ENCODE measurements around the gene ZNF319. TPM values are rescaled to one million over a fixed set of nuclear protein-coding genes. Genes with fewer than 3 reads are reported as not detected.

Gene ZNF319
- total and polyA plus RNA-seq, 7 donors: 2.0 to 8.8 (median 6.6) TPM

DNA sequence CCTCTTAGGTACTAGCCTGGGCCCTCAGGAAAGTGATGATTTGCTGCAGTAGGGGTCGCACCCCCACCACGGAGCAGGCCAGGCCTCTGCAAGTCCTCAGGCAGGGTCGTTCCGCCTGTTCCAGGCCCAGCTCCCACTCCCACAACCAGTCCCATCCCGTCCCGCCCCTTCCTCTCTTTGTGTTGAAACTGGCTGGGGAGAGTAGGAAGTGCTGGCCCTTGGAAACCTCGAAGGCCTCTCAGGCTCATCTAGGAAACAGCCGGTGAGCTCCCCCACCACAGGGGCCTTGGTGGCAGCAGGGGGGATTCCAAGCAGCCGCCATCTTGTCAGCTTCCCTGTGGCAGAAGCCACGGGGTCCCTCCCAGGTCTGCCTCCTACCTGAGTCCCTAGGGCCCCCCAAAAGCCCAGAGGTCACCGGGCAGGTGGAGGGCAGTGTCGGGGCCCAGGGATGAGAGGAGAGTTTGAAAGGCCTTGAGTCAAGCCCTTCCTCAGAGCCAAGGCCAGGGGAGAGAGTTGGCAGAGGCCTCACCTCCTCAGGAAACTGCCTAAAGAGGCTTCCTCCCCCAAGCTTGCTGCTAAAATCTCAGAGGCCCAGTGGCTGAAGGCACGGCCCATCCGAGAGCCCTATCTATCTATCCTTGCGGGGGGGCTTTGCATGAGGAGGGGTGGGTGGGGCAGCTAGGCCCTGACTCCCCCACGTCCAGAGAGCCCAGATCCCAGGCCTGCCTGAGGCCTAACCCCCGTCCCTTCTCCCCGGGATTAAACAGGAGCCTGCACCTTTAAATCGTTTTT, 47.3 kb upstream of the ZNF319 start:
- ATAC-seq: peak in 2 of 4 donors; percentile 8 to 21
- peaks cover 4% of the 10 kb centered on the region for H3K4me1 ChIP-seq
- intact Hi-C loops (cut with DNase I): no loop called here

DNA sequence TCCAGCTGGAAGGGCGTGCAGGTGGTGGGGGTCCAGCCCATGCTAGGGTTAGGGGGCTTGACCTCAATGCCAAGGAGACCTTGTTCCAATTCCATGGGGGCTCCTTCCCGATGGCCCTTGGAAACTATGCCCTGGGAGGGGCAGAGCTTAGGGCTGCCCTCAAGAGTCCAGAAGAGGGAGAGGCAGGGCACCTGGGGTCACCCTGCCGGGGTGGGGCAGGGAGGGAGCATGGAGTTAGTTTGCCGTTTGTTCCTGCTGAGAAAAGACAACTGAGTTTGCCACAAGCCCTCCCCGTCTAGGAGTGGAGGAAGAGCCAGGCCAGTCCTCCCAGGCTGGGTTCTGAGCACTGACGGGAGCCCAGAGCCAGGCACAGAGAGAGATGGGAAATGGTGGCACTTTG, 46.5 kb upstream of the ZNF319 start:
- peaks cover 0 to 21% of the 10 kb centered on the region in 2 donors for H3K36me3 ChIP-seq (ENCODE audit: insufficient read depth in 1 of 2, low read depth in 1 of 2)
- peak in 1 of 2 donors; percentile 24 for DNase-seq
- H3K4me1 ChIP-seq: peaks cover 4% of the 10 kb centered on the region
- no peak for ATAC-seq
- H3K4me3 ChIP-seq: no peak overlapping the region
- no peaks in the 10 kb centered on the region for H3K9me3 ChIP-seq
- H3K27me3 ChIP-seq (ENCODE audit: insufficient read depth in 3 of 3, low read length in 2 of 3): no peaks in the 10 kb centered on the region
- 47 to 66% (median 48%) methylated on average over 6 of the region's 6 CpGs for WGBS, 3 donors
- TF ChIP-seq, protein P1, sequence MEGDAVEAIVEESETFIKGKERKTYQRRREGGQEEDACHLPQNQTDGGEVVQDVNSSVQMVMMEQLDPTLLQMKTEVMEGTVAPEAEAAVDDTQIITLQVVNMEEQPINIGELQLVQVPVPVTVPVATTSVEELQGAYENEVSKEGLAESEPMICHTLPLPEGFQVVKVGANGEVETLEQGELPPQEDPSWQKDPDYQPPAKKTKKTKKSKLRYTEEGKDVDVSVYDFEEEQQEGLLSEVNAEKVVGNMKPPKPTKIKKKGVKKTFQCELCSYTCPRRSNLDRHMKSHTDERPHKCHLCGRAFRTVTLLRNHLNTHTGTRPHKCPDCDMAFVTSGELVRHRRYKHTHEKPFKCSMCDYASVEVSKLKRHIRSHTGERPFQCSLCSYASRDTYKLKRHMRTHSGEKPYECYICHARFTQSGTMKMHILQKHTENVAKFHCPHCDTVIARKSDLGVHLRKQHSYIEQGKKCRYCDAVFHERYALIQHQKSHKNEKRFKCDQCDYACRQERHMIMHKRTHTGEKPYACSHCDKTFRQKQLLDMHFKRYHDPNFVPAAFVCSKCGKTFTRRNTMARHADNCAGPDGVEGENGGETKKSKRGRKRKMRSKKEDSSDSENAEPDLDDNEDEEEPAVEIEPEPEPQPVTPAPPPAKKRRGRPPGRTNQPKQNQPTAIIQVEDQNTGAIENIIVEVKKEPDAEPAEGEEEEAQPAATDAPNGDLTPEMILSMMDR (IDR thresholded peaks at IDR 0.05): no peak
- H3K27ac ChIP-seq: no peak overlapping the region
- intact Hi-C loops (cut with DNase I): no loop called here

More for the DNA sequence above, 47.3 kb upstream of the ZNF319 start:
- Histone ChIP-seq H3K36me3 (ENCODE audit: insufficient read depth in 1 of 2, low read depth in 1 of 2) (peaks cover 0 to 15% of the 10 kb centered on the region in 2 donors), H3K9me3 (no peaks in the 10 kb centered on the region), H3K4me3 (no peak overlapping the region), H3K27me3 (ENCODE audit: insufficient read depth in 3 of 3, low read length in 2 of 3) (no peaks in the 10 kb centered on the region), H3K27ac (no peak overlapping the region)
- 65 to 71% (median 68%) methylated on average over 19 of the region's 19 CpGs for WGBS, 3 donors
- TF ChIP-seq, protein P1 (IDR thresholded peaks at IDR 0.05): no peak
- peak in 1 of 2 donors; percentile 42 for DNase-seq

DNA sequence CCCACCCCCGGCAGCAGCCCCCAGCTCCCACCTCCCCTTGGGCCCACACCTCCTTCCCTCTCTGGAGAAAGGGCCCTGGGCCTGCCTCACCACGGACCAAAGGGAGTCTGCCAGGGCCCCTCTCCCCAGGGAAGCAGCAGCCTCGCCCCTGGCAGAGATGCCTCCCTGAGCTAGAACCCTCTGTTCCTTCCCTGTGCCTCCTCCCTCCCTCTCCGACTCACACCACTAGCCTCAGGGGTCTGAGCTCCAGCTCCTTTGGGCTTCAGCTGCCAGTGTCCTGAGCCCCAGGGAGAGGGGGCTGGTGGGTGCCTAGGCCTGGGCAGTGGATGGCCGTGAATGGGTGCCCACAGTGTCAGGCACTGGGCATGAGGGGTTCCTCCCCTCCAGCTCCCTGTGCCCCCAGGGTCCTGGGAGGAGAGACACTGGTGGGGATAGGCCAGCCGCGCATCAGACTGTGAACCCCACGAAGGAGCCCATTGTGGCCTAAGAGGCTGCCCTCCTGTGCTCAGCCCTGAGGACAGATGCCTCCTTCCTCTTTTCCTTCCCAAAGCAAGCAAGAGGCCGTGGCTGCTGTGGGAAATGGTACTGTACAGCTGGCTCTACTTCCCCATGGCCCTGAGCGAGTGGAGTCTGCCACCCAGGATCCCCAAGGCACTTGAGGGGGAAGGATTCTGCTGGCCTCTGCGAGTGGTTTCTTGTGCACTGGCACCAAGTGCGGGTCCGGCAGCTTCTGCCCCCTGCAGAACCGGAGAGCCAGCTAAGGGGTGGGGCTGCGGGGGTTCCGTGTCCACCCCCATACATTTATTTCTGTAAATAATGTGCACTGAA, 45.8 kb upstream of the ZNF319 start:
- Histone ChIP-seq H3K4me1 (peaks cover 4% of the 10 kb centered on the region), H3K36me3 (ENCODE audit: insufficient read depth in 1 of 2, low read depth in 1 of 2) (peaks cover 0 to 28% of the 10 kb centered on the region in 2 donors), H3K27me3 (ENCODE audit: insufficient read depth in 3 of 3, low read length in 2 of 3) (no peaks in the 10 kb centered on the region), H3K4me3 (no peak overlapping the region), H3K9me3 (no peaks in the 10 kb centered on the region), H3K27ac (no peak overlapping the region)
- intact Hi-C loops (cut with DNase I): no loop called here
- ATAC-seq (no peak), DNase-seq (peak in 1 of 2 donors; percentile 44)
- WGBS, 3 donors: 79 to 81% (median 80%) methylated on average over 16 of the region's 16 CpGs
- TF ChIP-seq, protein P1 (IDR thresholded peaks at IDR 0.05): no peak

DNA sequence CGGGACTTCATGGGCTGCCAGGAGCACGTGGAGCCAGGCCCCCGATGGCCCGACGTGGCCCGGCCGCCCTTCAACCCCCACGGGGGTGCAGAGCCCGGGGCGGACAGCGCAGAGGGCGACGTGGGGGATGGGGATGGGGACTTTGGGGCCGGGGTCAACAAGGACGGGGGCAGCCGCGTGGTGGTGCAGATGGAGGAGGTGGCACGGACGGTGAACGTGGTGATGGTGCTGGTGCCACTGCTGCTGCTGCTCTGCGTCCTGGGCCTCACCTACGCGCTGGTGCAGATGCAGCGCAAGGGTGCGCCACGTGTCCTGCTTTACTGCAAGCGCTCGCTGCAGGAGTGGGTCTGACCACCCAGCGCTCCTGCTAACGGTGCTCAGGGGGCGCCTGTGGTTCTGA, 44.6 kb upstream of the ZNF319 start:
- peak in 1 of 2 donors; percentile 38 for DNase-seq

More for the DNA sequence above, 44.6 kb upstream of the ZNF319 start:
- intact Hi-C loops (cut with DNase I): no loop called here
- Histone ChIP-seq H3K27me3 (ENCODE audit: insufficient read depth in 3 of 3, low read length in 2 of 3) (no peaks in the 10 kb centered on the region), H3K9me3 (no peaks in the 10 kb centered on the region), H3K36me3 (ENCODE audit: insufficient read depth in 1 of 2, low read depth in 1 of 2) (peaks cover 0 to 38% of the 10 kb centered on the region in 2 donors), H3K27ac (no peak overlapping the region), H3K4me3 (no peak overlapping the region), H3K4me1 (peaks cover 4% of the 10 kb centered on the region)
- TF ChIP-seq, protein P1 (IDR thresholded peaks at IDR 0.05): no peak
- no peak for ATAC-seq
- WGBS, 3 donors: 86 to 88% (median 87%) methylated on average over 31 of the region's 31 CpGs

Measured in psoas muscle (tissue), 8 donors.